GM12878 (cell line): ENCODE results near the gene EPHA1.

Source experiments
- BHLHE40 ChIP-seq, 2 experiments: fragments of 450-650 bp in 1 of 2; IDR thresholded peaks; 2 replicates each; pipeline ENCODE4 v1.6.1; 2011 to 2017; ENCODE audit warnings: low read depth in 2 of 2, borderline replicate concordance in 1 of 2, improper control_type of control experiment in 1 of 2, low read length in 1 of 2, mild to moderate bottlenecking in 1 of 2
- HDAC2 ChIP-seq: fragments of 200-600 bp; sonication (generic); IDR thresholded peaks from 2 replicates; pipeline ENCODE4 v1.6.1; 2017
- KDM1A ChIP-seq: fragments of 200-600 bp; sonication (generic); IDR thresholded peaks from 2 replicates; pipeline ENCODE4 v1.6.1; 2016; ENCODE audit warnings: borderline replicate concordance
- POLR2A ChIP-seq: IDR thresholded peaks from 2 replicates; pipeline ENCODE4 v1.6.1; 2011; ENCODE audit warnings: low read depth, mild to moderate bottlenecking, low read length
- TF ChIP-seq, protein P1 (sequence below), 3 experiments: IDR thresholded peaks in 2 of 3; conservative IDR thresholded peaks in 1 of 3; 2 replicates each; pipeline ENCODE4 v1.5.1; 2011; ENCODE audit warnings: low read depth in 3 of 3, low read length in 3 of 3, mild to moderate bottlenecking in 3 of 3, control low read depth in 2 of 3, moderate library complexity in 2 of 3, inconsistent platforms in 1 of 3, mixed read lengths in 1 of 3; ENCODE audit not compliant: control insufficient read depth in 2 of 3, insufficient read depth in 1 of 3; ENCODE audit errors: extremely low read depth in 1 of 3

DNA sequence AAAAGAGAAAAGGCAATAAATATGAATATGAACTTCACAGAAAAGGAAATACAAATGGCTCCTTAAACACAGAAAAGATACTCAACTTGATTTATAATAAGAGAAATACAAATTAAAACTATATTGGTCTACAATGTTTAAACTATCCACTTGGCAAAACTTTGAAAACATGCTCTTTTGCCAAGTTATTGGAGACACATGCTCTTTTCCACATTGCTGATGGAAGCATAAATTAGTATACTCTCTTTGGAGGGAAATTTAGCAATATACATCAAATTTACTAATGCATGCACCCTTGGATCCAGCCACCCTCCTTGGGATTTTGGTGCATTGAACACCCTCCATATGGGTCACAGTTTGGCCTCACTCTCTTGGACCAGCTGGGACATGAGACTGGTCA is 42.5 kb upstream of the EPHA1 start:
- TF ChIP-seq BHLHE40 (IDR thresholded peaks at IDR 0.05; ENCODE audit: borderline replicate concordance in 1 of 2, low read depth in 2 of 2, low read length in 1 of 2) = no peak
- TF ChIP-seq, protein P1, sequence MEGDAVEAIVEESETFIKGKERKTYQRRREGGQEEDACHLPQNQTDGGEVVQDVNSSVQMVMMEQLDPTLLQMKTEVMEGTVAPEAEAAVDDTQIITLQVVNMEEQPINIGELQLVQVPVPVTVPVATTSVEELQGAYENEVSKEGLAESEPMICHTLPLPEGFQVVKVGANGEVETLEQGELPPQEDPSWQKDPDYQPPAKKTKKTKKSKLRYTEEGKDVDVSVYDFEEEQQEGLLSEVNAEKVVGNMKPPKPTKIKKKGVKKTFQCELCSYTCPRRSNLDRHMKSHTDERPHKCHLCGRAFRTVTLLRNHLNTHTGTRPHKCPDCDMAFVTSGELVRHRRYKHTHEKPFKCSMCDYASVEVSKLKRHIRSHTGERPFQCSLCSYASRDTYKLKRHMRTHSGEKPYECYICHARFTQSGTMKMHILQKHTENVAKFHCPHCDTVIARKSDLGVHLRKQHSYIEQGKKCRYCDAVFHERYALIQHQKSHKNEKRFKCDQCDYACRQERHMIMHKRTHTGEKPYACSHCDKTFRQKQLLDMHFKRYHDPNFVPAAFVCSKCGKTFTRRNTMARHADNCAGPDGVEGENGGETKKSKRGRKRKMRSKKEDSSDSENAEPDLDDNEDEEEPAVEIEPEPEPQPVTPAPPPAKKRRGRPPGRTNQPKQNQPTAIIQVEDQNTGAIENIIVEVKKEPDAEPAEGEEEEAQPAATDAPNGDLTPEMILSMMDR (IDR thresholded peaks at IDR 0.05 in 2 of 3, conservative IDR thresholded peaks at IDR 0.05 in 1 of 3; ENCODE audit: control insufficient read depth in 2 of 3, extremely low read depth in 1 of 3, insufficient read depth in 1 of 3, low read depth in 3 of 3, low read length in 3 of 3) = no peak
- TF ChIP-seq HDAC2 = no peak
- TF ChIP-seq POLR2A = no peak
- no peak for TF ChIP-seq KDM1A
